ENCODE measurements around the gene PCDHGA8.
A peak's percentile ranks its signal among the peaks of the same experiment; 100 is the strongest.
"Not testable (repeated sequence)": the region's sequence is repeated elsewhere in the genome, so short reads cannot be mapped to it uniquely, and the experiment has no call there.

PCDHGA8 gene

DNA sequence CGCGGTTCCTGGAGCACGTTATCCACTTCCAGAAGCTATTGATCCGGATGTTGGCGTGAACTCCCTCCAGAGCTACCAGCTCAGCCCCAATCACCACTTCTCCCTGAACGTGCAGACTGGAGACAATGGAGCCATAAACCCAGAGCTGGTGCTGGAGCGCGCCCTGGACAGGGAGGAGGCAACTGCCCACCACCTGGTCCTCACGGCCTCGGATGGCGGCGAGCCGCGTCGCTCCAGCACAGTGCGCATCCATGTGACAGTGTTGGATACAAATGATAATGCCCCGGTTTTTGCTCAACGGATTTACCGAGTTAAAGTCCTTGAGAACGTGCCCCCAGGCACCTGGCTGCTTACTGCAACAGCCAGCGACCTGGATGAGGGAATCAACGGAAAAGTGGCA, 11.0 kb downstream of the PCDHGA8 start:
- no peak for FAIRE-seq

DNA sequence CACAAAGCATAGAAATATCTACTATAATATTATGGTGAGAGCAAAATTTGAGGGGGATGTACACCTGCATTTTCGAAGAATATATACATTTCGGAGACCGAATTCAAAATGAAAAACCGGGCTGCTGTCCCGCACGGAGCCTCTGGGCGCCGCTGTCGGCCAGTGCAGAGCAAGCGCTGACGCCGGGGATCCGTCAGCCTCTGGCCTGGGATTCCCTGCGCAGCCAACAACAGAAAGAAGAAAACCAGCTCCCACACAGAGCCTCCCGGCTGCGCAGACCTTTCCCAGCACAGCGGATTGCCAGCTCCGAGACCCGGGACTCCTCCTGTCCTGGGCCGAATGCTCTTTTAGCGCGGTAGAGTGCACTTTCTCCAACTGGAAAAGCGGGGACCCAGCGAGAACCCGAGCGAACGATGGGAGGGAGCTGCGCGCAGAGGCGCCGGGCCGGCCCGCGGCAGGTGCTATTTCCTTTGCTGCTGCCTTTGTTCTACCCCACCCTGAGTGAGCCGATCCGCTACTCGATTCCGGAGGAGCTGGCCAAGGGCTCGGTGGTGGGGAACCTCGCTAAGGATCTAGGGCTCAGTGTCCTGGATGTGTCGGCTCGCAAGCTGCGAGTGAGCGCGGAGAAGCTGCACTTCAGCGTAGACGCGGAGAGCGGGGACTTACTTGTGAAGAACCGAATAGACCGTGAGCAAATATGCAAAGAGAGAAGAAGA, 15.5 kb downstream of the PCDHGA8 start, which contains the start of gene PCDHGB6:
PCDHGB6 (plus strand) TSS at position 232 of the 716 bp plus-strand sequence; CDS start at position 414, 182 bp downstream.
- not testable (repeated sequence) for FAIRE-seq

DNA sequence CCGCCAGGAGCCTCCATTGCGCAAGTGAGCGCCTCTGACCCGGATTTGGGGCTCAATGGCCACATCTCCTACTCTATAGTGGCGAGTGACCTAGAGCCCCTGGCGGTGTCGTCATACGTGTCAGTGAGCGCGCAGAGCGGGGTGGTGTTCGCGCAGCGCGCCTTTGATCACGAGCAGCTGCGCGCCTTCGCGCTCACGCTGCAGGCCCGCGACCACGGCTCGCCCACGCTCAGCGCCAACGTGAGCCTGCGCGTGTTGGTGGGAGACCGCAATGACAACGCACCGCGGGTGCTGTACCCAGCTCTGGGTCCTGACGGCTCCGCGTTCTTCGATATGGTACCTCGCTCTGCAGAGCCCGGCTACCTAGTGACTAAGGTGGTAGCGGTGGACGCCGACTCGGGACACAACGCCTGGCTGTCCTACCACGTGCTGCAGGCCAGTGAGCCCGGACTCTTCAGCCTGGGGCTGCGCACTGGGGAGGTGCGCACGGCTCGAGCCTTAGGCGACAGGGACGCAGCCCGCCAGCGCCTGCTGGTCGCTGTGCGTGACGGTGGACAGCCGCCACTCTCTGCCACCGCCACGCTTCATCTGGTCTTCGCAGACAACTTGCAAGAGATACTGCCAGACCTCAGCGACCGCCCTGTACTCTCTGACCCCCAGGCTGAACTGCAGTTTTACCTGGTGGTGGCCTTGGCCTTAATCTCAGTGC, 17.3 kb downstream of the PCDHGA8 start:
- no peak for FAIRE-seq

DNA sequence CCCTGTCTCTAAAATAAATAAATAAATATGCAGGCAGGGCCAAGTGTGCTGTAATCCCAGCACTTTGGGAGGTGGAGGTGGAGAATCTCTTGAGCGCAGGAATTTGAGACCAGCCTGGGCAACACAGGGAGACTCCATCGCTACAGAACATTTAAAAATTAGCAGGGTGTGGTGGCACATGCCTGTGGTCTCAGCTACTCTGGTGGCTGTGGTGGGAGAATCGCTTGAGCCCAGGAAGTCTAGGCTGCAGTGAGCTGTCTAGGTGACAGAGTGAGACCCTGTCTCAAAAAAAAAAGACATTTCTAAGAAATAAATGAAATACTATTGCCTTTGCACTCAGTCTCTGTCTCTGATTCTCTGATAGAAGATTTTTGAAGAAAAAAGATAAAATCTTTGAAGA, 19.1 kb downstream of the PCDHGA8 start:
- no peak for FAIRE-seq

DNA sequence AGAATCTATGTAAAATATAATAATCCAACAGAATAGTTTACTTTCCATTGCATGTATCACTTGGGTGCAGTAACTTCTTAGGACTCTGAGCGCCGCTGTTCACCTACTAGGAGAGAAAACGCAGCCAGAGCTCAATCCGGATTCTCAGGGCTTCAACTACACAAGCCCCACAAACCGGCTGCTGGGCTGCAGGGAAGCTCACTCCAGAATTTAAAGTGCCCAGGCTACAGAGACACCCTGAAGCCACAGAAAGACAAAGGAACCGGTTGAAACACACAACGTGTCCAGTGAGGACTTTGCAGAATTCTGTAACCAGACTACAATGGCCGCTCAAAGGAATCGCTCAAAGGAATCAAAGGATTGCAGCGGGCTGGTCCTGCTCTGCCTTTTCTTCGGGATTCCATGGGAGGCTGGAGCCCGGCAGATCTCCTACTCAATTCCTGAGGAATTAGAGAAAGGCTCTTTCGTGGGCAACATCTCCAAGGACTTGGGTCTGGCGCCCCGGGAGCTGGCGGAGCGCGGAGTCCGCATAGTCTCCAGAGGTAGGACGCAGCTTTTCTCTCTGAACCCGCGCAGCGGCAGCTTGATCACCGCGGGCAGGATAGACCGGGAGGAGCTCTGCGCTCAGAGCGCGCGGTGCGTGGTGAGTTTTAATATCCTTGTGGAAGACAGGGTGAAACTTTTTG, 20.6 kb downstream of the PCDHGA8 start, which contains the start of gene PCDHGA10:
PCDHGA10 (plus strand) TSS at position 134 of the 686 bp plus-strand sequence; CDS start at position 323, 189 bp downstream.
- FAIRE-seq, result peak; percentile 58

DNA sequence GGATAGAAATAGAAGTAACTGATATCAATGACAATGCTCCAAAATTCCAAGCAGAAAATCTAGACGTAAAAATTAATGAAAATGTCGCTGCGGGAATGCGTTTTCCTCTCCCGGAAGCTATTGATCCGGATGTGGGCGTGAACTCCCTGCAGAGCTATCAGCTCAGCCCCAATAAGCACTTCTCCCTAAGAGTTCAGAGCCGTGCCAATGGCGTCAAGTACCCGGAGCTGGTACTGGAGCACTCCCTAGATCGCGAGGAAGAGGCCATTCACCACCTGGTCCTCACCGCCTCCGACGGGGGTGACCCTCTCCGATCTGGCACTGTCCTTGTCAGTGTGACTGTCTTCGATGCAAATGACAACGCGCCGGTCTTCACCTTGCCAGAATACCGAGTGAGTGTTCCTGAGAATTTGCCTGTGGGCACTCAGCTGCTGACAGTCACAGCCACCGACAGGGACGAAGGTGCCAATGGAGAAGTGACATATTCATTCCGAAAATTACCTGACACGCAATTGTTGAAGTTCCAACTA, 21.2 kb downstream of the PCDHGA8 start:
- no peak for FAIRE-seq

DNA sequence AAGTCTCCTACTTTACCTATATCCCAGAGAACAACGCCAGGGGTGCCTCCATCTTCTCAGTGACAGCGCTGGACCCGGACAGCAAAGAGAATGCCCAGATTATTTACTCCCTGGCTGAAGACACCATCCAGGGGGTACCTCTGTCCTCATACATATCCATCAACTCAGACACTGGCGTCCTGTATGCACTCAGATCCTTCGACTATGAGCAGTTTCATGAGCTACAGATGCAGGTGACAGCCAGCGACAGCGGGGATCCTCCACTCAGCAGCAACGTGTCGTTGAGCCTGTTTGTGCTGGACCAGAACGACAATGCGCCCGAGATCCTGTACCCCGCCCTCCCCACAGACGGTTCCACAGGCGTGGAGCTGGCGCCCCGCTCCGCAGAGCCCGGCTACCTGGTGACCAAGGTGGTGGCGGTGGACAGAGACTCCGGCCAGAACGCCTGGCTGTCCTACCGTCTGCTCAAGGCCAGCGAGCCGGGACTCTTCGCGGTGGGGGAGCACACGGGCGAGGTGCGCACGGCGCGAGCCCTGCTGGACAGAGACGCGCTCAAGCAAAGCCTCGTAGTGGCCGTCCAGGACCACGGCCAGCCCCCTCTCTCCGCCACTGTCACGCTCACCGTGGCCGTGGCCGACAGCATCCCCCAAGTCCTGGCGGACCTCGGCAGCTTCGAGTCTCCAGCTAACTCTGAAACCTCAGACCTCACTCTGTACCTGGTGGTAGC, 22.3 kb downstream of the PCDHGA8 start:
- not testable (repeated sequence) for FAIRE-seq

DNA sequence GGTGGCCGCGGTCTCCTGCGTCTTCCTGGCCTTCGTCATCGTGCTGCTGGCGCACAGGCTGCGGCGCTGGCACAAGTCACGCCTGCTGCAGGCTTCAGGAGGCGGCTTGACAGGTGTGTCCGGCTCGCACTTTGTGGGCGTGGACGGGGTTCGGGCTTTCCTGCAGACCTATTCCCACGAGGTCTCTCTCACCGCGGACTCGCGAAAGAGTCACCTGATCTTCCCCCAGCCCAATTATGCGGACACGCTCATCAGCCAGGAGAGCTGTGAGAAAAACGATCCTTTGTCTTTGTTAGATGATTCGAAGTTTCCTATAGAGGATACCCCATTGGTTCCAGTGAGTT, 22.8 kb downstream of the PCDHGA8 start:
- not testable (repeated sequence) for FAIRE-seq

DNA sequence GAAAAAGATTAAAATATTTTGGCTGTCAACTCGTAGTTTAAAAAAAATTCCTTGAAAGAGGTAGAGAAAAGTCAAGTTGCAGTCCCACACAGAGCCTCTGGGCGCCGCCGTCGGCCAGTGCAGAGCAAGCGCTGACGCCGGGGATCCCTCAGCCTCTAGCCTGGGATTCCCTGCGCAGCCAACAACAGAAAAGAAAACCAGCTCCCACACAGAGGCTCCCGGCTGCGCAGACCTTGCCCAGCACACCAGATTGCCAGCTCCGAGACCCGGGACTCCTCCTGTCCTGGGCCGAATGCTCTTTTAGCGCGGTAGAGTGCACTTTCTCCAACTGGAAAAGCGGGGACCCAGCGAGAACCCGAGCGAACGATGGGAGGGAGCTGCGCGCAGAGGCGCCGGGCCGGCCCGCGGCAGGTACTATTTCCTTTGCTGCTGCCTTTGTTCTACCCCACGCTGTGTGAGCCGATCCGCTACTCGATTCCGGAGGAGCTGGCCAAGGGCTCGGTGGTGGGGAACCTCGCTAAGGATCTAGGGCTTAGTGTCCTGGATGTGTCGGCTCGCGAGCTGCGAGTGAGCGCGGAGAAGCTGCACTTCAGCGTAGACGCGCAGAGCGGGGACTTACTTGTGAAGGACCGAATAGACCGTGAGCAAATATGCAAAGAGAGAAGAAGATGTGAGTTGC, 25.2 kb downstream of the PCDHGA8 start, which contains the start of gene PCDHGB7:
PCDHGB7 (plus strand) TSS at position 184 of the 679 bp plus-strand sequence; CDS start at position 367, 183 bp downstream.
- not testable (repeated sequence) for FAIRE-seq

DNA sequence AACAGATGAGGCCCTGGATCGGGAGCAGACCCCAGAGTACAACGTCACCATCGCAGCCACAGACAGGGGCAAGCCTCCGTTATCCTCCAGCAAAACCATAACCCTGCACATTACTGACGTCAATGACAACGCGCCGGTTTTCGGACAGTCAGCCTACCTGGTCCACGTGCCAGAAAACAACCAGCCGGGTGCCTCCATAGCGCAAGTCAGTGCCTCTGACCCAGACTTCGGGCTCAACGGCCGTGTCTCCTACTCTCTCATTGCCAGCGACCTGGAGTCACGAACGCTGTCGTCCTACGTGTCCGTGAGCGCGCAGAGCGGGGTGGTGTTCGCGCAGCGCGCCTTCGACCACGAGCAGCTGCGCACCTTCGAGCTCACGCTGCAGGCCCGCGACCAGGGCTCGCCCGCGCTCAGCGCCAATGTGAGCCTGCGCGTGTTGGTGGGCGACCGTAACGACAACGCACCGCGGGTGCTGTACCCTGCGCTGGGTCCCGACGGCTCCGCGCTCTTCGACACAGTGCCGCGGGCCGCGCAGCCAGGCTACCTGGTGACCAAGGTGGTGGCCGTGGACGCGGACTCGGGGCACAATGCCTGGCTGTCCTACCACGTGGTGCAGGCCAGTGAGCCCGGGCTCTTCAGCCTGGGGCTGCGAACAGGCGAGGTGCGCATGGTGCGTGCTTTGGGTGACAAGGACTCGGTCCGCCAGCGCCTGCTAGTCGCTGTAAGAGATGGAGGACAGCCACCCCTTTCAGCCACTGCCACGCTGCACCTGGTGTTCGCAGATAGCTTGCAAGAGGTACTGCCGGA, 26.8 kb downstream of the PCDHGA8 start:
- FAIRE-seq, result no peak

DNA sequence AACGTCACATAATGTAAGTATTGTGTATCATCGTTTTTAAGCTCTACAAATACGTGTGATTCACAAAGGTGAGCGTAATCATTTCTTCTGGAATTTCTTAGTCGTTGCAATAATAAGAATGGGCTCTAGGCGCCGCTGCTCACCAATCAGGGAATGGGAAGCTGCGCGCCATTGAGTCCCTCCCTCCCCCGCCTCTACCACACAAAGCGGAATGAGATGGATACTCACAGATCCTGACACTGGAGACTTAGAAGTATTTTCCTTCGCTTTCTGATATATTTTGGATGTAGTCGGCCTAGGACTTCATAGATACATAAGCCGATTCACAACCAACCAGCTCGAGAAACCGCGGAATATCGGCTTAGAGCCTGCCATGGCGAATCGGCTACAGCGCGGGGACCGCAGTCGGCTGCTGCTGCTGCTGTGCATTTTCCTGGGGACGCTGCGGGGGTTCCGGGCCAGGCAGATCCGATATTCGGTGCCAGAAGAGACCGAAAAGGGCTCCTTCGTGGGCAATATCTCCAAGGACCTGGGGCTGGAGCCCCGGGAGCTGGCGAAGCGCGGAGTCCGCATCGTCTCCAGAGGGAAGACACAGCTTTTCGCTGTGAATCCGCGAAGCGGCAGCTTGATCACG, 28.5 kb downstream of the PCDHGA8 start, which contains the start of gene PCDHGA11:
PCDHGA11 (plus strand) TSS at position 197 of the 634 bp plus-strand sequence; CDS start at position 374, 177 bp downstream.
- FAIRE-seq, result peak; percentile 48

DNA sequence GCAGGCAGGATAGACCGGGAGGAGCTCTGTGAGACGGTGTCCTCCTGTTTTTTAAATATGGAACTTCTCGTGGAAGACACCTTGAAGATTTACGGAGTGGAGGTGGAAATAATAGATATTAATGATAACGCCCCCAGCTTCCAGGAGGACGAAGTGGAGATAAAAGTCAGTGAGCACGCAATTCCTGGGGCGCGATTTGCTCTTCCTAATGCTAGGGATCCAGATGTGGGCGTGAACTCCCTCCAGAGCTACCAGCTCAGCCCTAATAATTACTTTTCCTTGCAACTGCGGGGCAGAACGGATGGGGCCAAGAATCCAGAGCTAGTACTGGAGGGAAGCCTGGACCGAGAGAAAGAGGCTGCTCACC, 29.0 kb downstream of the PCDHGA8 start:
- FAIRE-seq, result no peak

DNA sequence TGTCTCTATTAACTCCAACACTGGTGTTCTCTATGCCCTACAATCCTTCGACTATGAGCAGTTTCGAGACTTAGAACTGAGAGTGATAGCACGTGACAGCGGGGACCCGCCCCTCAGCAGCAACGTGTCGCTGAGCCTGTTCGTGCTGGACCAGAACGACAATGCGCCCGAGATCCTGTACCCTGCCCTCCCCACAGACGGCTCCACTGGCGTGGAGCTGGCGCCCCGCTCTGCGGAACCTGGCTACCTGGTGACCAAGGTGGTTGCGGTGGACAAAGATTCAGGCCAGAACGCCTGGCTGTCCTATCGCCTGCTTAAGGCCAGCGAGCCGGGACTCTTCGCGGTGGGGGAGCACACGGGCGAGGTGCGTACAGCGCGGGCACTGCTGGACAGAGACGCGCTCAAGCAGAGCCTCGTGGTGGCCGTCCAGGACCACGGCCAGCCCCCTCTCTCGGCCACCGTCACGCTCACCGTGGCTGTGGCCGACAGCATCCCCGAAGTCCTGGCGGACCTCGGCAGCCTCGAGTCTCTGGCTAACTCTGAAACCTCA, 30.4 kb downstream of the PCDHGA8 start:
- no peak for FAIRE-seq

DNA sequence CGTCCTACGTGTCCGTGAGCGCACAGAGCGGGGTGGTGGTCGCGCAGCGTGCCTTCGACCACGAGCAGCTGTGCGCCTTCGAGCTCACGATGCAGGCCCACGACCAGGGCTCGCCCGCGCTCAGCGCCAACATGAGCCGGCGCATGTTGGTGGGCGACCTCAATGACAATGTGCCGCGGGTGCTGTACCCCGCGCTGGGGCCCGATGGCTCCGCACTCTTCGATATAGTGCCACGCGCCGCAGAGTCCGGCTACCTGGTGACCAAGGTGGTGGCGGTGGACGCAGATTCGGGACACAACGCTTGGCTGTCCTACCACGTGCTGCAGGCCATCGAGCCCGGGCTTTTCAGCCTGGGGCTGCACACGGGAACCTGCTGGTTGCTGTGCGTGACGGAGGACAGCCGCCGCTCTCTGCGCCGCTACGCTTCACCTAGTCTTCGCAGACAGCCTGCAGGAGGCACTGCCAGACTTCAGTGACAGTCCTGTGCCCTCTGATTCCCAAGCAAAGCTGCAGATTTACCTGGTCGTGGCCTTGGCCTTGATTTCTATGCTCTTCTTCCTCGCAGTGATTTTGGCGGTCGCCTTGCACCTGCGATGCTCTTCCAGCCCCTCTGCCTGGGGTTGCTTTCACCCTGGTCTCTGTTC, 35.5 kb downstream of the PCDHGA8 start:
- no peak for FAIRE-seq

DNA sequence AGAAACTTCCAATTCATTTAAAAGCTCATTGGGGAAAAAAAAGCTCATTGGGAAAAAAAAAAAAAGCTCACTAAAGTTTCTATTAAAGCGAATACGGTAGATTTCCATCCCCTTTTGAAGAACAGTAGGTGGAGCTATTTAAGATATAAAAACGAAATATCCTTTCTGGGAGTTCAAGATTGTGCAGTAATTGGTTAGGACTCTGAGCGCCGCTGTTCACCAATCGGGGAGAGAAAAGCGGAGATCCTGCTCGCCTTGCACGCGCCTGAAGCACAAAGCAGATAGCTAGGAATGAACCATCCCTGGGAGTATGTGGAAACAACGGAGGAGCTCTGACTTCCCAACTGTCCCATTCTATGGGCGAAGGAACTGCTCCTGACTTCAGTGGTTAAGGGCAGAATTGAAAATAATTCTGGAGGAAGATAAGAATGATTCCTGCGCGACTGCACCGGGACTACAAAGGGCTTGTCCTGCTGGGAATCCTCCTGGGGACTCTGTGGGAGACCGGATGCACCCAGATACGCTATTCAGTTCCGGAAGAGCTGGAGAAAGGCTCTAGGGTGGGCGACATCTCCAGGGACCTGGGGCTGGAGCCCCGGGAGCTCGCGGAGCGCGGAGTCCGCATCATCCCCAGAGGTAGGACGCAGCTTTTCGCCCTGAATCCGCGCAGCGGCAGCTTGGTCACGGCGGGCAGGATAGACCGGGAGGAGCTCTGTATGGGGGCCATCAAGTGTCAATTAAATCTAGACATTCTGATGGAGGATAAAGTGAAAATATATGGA, 38.1 kb downstream of the PCDHGA8 start, which contains the start of gene PCDHGA12:
PCDHGA12 (plus strand) TSS at position 176 of the 782 bp plus-strand sequence; CDS start at position 429, 253 bp downstream.
- FAIRE-seq, result no peak

DNA sequence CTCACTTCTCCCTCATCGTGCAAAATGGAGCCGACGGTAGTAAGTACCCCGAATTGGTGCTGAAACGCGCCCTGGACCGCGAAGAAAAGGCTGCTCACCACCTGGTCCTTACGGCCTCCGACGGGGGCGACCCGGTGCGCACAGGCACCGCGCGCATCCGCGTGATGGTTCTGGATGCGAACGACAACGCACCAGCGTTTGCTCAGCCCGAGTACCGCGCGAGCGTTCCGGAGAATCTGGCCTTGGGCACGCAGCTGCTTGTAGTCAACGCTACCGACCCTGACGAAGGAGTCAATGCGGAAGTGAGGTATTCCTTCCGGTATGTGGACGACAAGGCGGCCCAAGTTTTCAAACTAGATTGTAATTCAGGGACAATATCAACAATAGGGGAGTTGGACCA, 38.9 kb downstream of the PCDHGA8 start:
- no peak for FAIRE-seq

DNA sequence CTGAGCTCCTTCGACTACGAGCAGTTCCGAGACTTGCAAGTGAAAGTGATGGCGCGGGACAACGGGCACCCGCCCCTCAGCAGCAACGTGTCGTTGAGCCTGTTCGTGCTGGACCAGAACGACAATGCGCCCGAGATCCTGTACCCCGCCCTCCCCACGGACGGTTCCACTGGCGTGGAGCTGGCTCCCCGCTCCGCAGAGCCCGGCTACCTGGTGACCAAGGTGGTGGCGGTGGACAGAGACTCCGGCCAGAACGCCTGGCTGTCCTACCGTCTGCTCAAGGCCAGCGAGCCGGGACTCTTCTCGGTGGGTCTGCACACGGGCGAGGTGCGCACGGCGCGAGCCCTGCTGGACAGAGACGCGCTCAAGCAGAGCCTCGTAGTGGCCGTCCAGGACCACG, 39.9 kb downstream of the PCDHGA8 start:
- not testable (repeated sequence) for FAIRE-seq

DNA sequence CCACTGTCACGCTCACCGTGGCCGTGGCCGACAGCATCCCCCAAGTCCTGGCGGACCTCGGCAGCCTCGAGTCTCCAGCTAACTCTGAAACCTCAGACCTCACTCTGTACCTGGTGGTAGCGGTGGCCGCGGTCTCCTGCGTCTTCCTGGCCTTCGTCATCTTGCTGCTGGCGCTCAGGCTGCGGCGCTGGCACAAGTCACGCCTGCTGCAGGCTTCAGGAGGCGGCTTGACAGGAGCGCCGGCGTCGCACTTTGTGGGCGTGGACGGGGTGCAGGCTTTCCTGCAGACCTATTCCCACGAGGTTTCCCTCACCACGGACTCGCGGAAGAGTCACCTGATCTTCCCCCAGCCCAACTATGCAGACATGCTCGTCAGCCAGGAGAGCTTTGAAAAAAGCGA, 40.3 kb downstream of the PCDHGA8 start:
- FAIRE-seq, result not testable (repeated sequence)

DNA sequence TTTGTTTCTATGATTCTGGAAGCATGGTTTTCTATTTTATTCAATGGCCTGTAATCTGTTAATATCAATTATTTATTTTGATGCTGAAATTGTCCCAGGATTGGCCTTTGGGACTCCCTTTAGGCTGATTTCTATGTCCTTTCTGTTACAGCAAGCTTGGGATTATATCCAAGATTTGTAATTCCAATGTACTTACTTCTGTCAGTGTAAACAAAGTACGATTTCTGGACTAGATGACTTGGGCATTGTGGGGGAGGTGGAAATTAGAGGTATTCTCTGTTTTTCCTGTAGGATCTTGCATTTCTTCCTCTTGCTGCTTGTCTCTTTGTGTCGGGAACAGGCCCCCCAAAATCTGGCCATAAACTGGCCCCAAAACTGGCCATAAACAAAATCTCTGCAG, 41.6 kb downstream of the PCDHGA8 start:
- FAIRE-seq, result no peak

Data from A204.1 (cell line).